PC-9 (cell line): ENCODE measurements around the gene SPEF1. TPM values are rescaled to one million over a fixed set of nuclear protein-coding genes. Genes with fewer than 3 reads are reported as not detected.

Experiments used
- BruUV-seq: library from RNA; stranded (reverse); fragments of 400-500 nt; replicated peaks from 2 replicates; lab custom pipeline; 2021; lab: Mats Ljungman, UMichigan
- CTCF ChIA-PET: fragments of 300-600 bp; sonication (Branson Sonifier 250); formaldehyde crosslinking; loops from one replicate; lab custom pipeline; 2022; ENCODE audit warnings: antibody characterized with exemption; lab: Charles Lee
- POLR2A ChIA-PET: fragments of 300-600 bp; sonication (Branson Sonifier 250); formaldehyde crosslinking; loops from one replicate; lab custom pipeline; 2022; ENCODE audit warnings: antibody characterized with exemption; ENCODE audit not compliant: unreplicated experiment; lab: Charles Lee
- DNase-seq, 2 experiments: peaks; one replicate each; pipeline versions ENCODE4 v3.0.0 to v3.0.0-alpha.2; 2015 to 2022; ENCODE audit warnings: mixed read lengths in 1 of 2
- H2AFZ ChIP-seq: fragments of 200-600 bp; sonication (generic); 2 replicates; pipeline ENCODE4 v1.8.1; 2017; ENCODE audit warnings: antibody characterized with exemption
- H3F3A ChIP-seq: fragments of 200-600 bp; sonication (generic); 2 replicates; pipeline ENCODE4 v1.8.1; 2017; ENCODE audit warnings: antibody characterized with exemption, mild to moderate bottlenecking, low read depth; ENCODE audit not compliant: insufficient read depth
- H3K27ac ChIP-seq: fragments of 200-600 bp; sonication (generic); 2 replicates; pipeline ENCODE4 v1.6.1; 2016; ENCODE audit warnings: mixed run types
- H3K27me3 ChIP-seq: fragments of 200-600 bp; sonication (generic); 2 replicates; pipeline ENCODE4 v1.6.1; 2016; ENCODE audit warnings: low read depth, mixed run types; ENCODE audit not compliant: insufficient read depth
- H3K36me3 ChIP-seq: fragments of 200-600 bp; sonication (generic); 2 replicates; pipeline ENCODE4 v1.6.1; 2016; ENCODE audit warnings: low read depth, mixed run types
- H3K4me1 ChIP-seq: fragments of 200-600 bp; sonication (generic); replicated peaks from 2 replicates; pipeline ENCODE4 v1.6.1; 2016; ENCODE audit warnings: mixed run types; ENCODE audit not compliant: insufficient read depth
- H3K4me2 ChIP-seq: fragments of 200-600 bp; sonication (generic); 2 replicates; pipeline ENCODE4 v1.6.1; 2017; ENCODE audit warnings: mixed run types
- H3K4me3 ChIP-seq: fragments of 200-600 bp; sonication (generic); 2 replicates; pipeline ENCODE4 v1.6.1; 2016; ENCODE audit warnings: mixed run types
- H3K79me2 ChIP-seq: fragments of 200-600 bp; sonication (generic); 2 replicates; pipeline ENCODE4 v1.6.1; 2017; ENCODE audit warnings: low read depth, mixed run types
- H3K9me2 ChIP-seq: fragments of 200-600 bp; sonication (generic); 2 replicates; pipeline ENCODE4 v1.8.1; 2017; ENCODE audit warnings: mild to moderate bottlenecking; ENCODE audit not compliant: insufficient read depth
- H3K9me3 ChIP-seq: fragments of 200-600 bp; sonication (generic); 2 replicates; pipeline ENCODE4 v1.8.1; 2016; ENCODE audit warnings: low read depth; ENCODE audit not compliant: insufficient read depth
- H4K20me1 ChIP-seq: fragments of 200-600 bp; sonication (generic); 2 replicates; pipeline ENCODE4 v1.8.1; 2017; ENCODE audit not compliant: insufficient read depth
- CTCF ChIP-seq: fragments of 200-600 bp; sonication (generic); conservative IDR thresholded peaks from 2 replicates; pipeline ENCODE4 v1.6.1; 2017; ENCODE audit warnings: mixed run types, antibody characterized with exemption, mild to moderate bottlenecking, moderate library complexity
- EZH2 ChIP-seq: fragments of 200-600 bp; sonication (generic); IDR thresholded peaks from 2 replicates; pipeline ENCODE4 v1.8.0; 2017; ENCODE audit warnings: antibody characterized with exemption, low read depth
- intact Hi-C: fragments of 100-400 bp; cut with micrococcal nuclease; formaldehyde crosslinking; loops from one replicate; pipeline ENCODE4 v1.10.0; 2022; ENCODE audit not compliant: unreplicated experiment
- total RNA-seq: library from RNA; stranded (reverse); gene quantifications from 2 replicates; pipeline ENCODE4 v1.2.3, GENCODE V29; 2021

The SPEF1 gene
- total RNA-seq, 1 experiment from 2014 or later: 2.6 TPM

GRCh38 chr20:3787324-3788014 is 6.2 kb upstream of the SPEF1 start:
- POLR2A ChIA-PET: interaction anchor here (0.6 kb wide), 3 partner anchors 8 to 83 kb away, joined by 3 to 15 read pairs (median 3); partner anchors contain the start of gene CDC25B
- TF ChIP-seq EZH2 (no peak), CTCF (no peak)
- no peaks in the 10 kb centered on the region for H3K36me3 ChIP-seq
- intact Hi-C loops: loop anchor here (2.0 to 10.0 kb wide), 3 partner anchors 59 to 317 kb away; partner anchors contain the start of genes MAVS and RNF24
- no peaks in the 10 kb centered on the region for H3K9me2 ChIP-seq
- peak overlapping the region; percentile 82 for H2AFZ ChIP-seq
- peak overlapping the region; percentile 62 for H3K4me3 ChIP-seq
- CTCF ChIA-PET: interaction anchor here (0.6 to 2.1 kb wide), 6 partner anchors 19 to 63 kb away, joined by 3 to 12 read pairs (median 6); partner anchors contain the start of gene AP5S1
- no peaks in the 10 kb centered on the region for H3K9me3 ChIP-seq
- H4K20me1 ChIP-seq: peaks cover 30% of the 10 kb centered on the region
- DNase-seq: no peak
- peaks cover 14% of the 10 kb centered on the region for H3F3A ChIP-seq
- H3K27me3 ChIP-seq: no peaks in the 10 kb centered on the region
- H3K4me2 ChIP-seq: peak overlapping the region; percentile 87
- BruUV-seq: TSS peak; percentile 58
- no peak overlapping the region for H3K27ac ChIP-seq
- H3K79me2 ChIP-seq: peaks cover 34% of the 10 kb centered on the region
- peaks cover 36% of the 10 kb centered on the region for H3K4me1 ChIP-seq

GRCh38 chr20:3786665-3787323 is 5.5 kb upstream of the SPEF1 start, which contains the start of gene CENPB:
Gene CENPB, minus strand, starts transcription at chr20:3786740. Its CDS starts 257 bp downstream, at chr20:3786483.
- Histone ChIP-seq H3K9me3 (no peaks in the 10 kb centered on the region), H3K36me3 (no peaks in the 10 kb centered on the region), H3K4me1 (peaks cover 36% of the 10 kb centered on the region), H3K79me2 (peaks cover 34% of the 10 kb centered on the region), H3K27me3 (no peaks in the 10 kb centered on the region), H3K4me2 (peak within 1 kb of the TSS; percentile 97), H3K27ac (no peak within 1 kb of the TSS), H3K9me2 (no peaks in the 10 kb centered on the region), H3F3A (peaks cover 21% of the 10 kb centered on the region), H3K4me3 (peak within 1 kb of the TSS; percentile 68), H2AFZ (peak within 1 kb of the TSS; percentile 82), H4K20me1 (peaks cover 34% of the 10 kb centered on the region)
- ChIA-PET CTCF (interaction anchor here (0.6 to 2.1 kb wide), 5 partner anchors 18 to 62 kb away, joined by 4 to 12 read pairs (median 6); partner anchors contain the start of gene AP5S1), POLR2A (interaction anchor here (0.6 to 1.0 kb wide), 7 partner anchors 9 to 136 kb away, joined by 3 to 15 read pairs (median 4); partner anchors contain the start of gene ADISSP)
- peak; percentile 59 to 96 for DNase-seq
- no TSS peak for BruUV-seq
- intact Hi-C loops: loop anchor here (1.0 to 10.0 kb wide), 5 partner anchors 34 to 318 kb away; partner anchors contain the start of genes AP5S1, MAVS and RNF24
- TF ChIP-seq EZH2: no peak
- TF ChIP-seq CTCF: peak; percentile 56; the same call in 1 of the 2 replicates

- Histone ChIP-seq H3K4me2 (peak overlapping the region; percentile 97), H2AFZ (no peak overlapping the region; the same call in 1 of the 2 replicates), H3K9me2 (no peaks in the 10 kb centered on the region), H3K27me3 (no peaks in the 10 kb centered on the region), H3K4me1 (peaks cover 36% of the 10 kb centered on the region), H3K27ac (no peak overlapping the region), H4K20me1 (peaks cover 38% of the 10 kb centered on the region), H3K9me3 (no peaks in the 10 kb centered on the region), H3F3A (peaks cover 24% of the 10 kb centered on the region), H3K36me3 (no peaks in the 10 kb centered on the region), H3K4me3 (peak overlapping the region; percentile 68), H3K79me2 (peaks cover 34% of the 10 kb centered on the region)
- CTCF ChIA-PET: interaction anchor here (0.6 to 2.1 kb wide), 3 partner anchors 17 to 35 kb away, joined by 3 to 6 read pairs (median 5); partner anchors contain the start of gene AP5S1
- intact Hi-C loops: loop anchor here (1.0 to 10.0 kb wide), 5 partner anchors 34 to 319 kb away; partner anchors contain the start of genes AP5S1, MAVS and RNF24
- DNase-seq: peak; percentile 51 to 53
- TF ChIP-seq CTCF: no peak
- TF ChIP-seq EZH2: no peak
- POLR2A ChIA-PET: interaction anchor here (0.6 to 1.0 kb wide), 4 partner anchors 9 to 98 kb away, joined by 3 to 7 read pairs (median 4); no protein-coding TSS in a partner anchor
- BruUV-seq: no TSS peak
Measured at GRCh38 chr20:3786126-3786484, 4.9 kb upstream of the SPEF1 start.
